Spleen (tissue), 11 donors: ENCODE data around the gene AMOTL1. TPM values are rescaled to one million over a fixed set of nuclear protein-coding genes. Genes with fewer than 3 reads are reported as not detected.
"Not testable (repeated sequence)": the region's sequence is repeated elsewhere in the genome, so short reads cannot be mapped to it uniquely, and the experiment has no call there.

ENCODE experiments used
- DNase-seq: peaks from one replicate; pipeline ENCODE4 v3.0.0-alpha.2; 2020
- H3K27ac ChIP-seq, 8 donors: fragments of 200-600 bp; sonication (generic) in 7 of 8; 1 replicate in 4 of 8; 2 replicates in 4 of 8; pipeline versions ENCODE4 v1.5.0 to v1.8.0; 2016 to 2021; ENCODE audit warnings: inconsistent platforms in 4 of 8, mild to moderate bottlenecking in 4 of 8, moderate library complexity in 1 of 8
- H3K27me3 ChIP-seq, 7 donors: fragments of 200-600 bp; sonication (generic) in 6 of 7; replicated peaks in 1 of 7; 1 replicate in 4 of 7; 2 replicates in 3 of 7; pipeline versions ENCODE4 v1.5.0 to v1.8.0; 2016 to 2021; ENCODE audit warnings: inconsistent platforms in 3 of 7, mild to moderate bottlenecking in 1 of 7
- H3K36me3 ChIP-seq, 6 donors: fragments of 200-600 bp; sonication (generic) in 5 of 6; 1 replicate in 4 of 6; 2 replicates in 2 of 6; pipeline versions ENCODE4 v1.5.0 to v1.8.0; 2016 to 2021; ENCODE audit warnings: inconsistent platforms in 2 of 6
- H3K4me1 ChIP-seq, 6 donors: fragments of 200-600 bp; sonication (generic) in 5 of 6; 1 replicate in 3 of 6; 2 replicates in 3 of 6; pipeline versions ENCODE4 v1.5.0 to v1.8.0; 2016 to 2021; ENCODE audit warnings: inconsistent platforms in 3 of 6
- H3K4me3 ChIP-seq, 8 donors: fragments of 200-600 bp; sonication (generic) in 7 of 8; 1 replicate in 4 of 8; 2 replicates in 4 of 8; pipeline versions ENCODE4 v1.5.0 to v1.8.0; 2016 to 2021; ENCODE audit warnings: inconsistent platforms in 4 of 8, mild to moderate bottlenecking in 4 of 8, moderate library complexity in 2 of 8
- H3K9me3 ChIP-seq, 8 donors: fragments of 200-600 bp; sonication (generic) in 7 of 8; 1 replicate in 4 of 8; 2 replicates in 4 of 8; pipeline versions ENCODE4 v1.5.0 to v1.8.0; 2016 to 2021; ENCODE audit warnings: inconsistent platforms in 4 of 8
- CTCF ChIP-seq, 11 experiments: fragments of 200-600 bp in 7 of 11; fragments of 450-650 bp in 4 of 11; sonication (generic) in 4 of 11; IDR thresholded peaks in 8 of 11; conservative IDR thresholded peaks in 3 of 11; 1 replicate in 7 of 11; 2 replicates in 4 of 11; pipeline versions ENCODE4 v1.4.0 to v1.8.0; 2016 to 2021; ENCODE audit warnings: antibody characterized with exemption in 11 of 11, inconsistent platforms in 4 of 11, mild to moderate bottlenecking in 1 of 11
- POLR2A ChIP-seq, 3 donors: fragments of 450-650 bp; IDR thresholded peaks; one replicate each; pipeline ENCODE4 v1.5.1; 2017; ENCODE audit warnings: antibody characterized with exemption in 3 of 3, mild to moderate bottlenecking in 1 of 3
- POLR2AphosphoS5 ChIP-seq, 3 donors: sonication (generic); formaldehyde crosslinking; IDR thresholded peaks; one replicate each; pipeline ENCODE4 v1.5.1; 2017; ENCODE audit warnings: antibody characterized with exemption in 3 of 3
- WGBS, 5 donors: extraction: QIAGEN DNeasy Blood & Tissue Kit in 3 of 5; methylation state at CpG; one replicate each; pipeline versions ENCODE4 v1.1.5 to v1.1.7; 2013 to 2018; 5-methylcytosine and 5-hydroxymethylcytosine counted together
- intact Hi-C: fragments of 100-400 bp; cut with DNase I; formaldehyde crosslinking; loops from one replicate; pipeline ENCODE4 v1.15.0; 2023; ENCODE audit warnings: low total_unique reads
- polyA plus RNA-seq, 3 donors: library from polyadenylated mRNA; stranded (reverse); fragments of 200-250 nt; gene quantifications; one replicate each; pipeline ENCODE4 v1.2.1, GENCODE V29; 2013
- total RNA-seq, 7 donors: library from RNA; depleted of rRNA in 3 of 7; stranded (reverse); fragments of >200 nt in 3 of 7; fragmentation: NEBNext Ultra II Directional in 4 of 7; extraction: Animal tissue kit (Norgen Biotek cat#: 25700) in 4 of 7; gene quantifications; one replicate each; pipeline versions ENCODE4 v1.1.0 to v1.2.1, GENCODE V29; 2016 to 2021
- donor health status: healthy with polysubstance abuse.
- donor health status: DM: no; HTN: no; CAD: no; lungs with moderate emphysema.
- donor health status: DM: no; HTN: no; CAD: no.
- donor health status: Bipolar disorder and iron deficiency.
- donor health status: healthy.
- donor health status: DM: no; HTN: no; CAD: no.
- donor health status: DM: yes; HTN: yes; CAD: no.

Gene AMOTL1
- total and polyA plus RNA-seq, 10 donors = 1.4 to 43.9 (median 29.7) TPM

- no peak overlapping the region for H3K4me3 ChIP-seq
- no peaks in the 10 kb centered on the region for H3K27me3 ChIP-seq
- WGBS, 5 donors = 69 to 80% (median 74%) methylated on average over 6 of the region's 6 CpGs
- no peak for DNase-seq
- intact Hi-C loops = no loop called here
- H3K9me3 ChIP-seq = no peaks in the 10 kb centered on the region
- TF ChIP-seq POLR2A (IDR thresholded peaks at IDR 0.05) (no peak), POLR2AphosphoS5 (IDR thresholded peaks at IDR 0.05) (no peak), CTCF (IDR thresholded peaks at IDR 0.05 in 8 of 11, conservative IDR thresholded peaks at IDR 0.05 in 3 of 11) (no peak)
- no peaks in the 10 kb centered on the region for H3K36me3 ChIP-seq
- no peak overlapping the region for H3K27ac ChIP-seq
- H3K4me1 ChIP-seq = peaks cover 0 to 69% (median 25%) of the 10 kb centered on the region in 6 donors
Measured at GRCh38 chr11:94790661-94791180, 22.6 kb downstream of the AMOTL1 start.

GRCh38 chr11:94791216-94791889 lies 23.2 kb downstream of the AMOTL1 start:
- TF ChIP-seq POLR2AphosphoS5 (IDR thresholded peaks at IDR 0.05) (no peak), CTCF (IDR thresholded peaks at IDR 0.05 in 8 of 11, conservative IDR thresholded peaks at IDR 0.05 in 3 of 11) (no peak), POLR2A (IDR thresholded peaks at IDR 0.05) (no peak)
- no peak overlapping the region for H3K27ac ChIP-seq
- DNase-seq = no peak
- no peaks in the 10 kb centered on the region for H3K36me3 ChIP-seq
- no peaks in the 10 kb centered on the region for H3K27me3 ChIP-seq
- H3K4me3 ChIP-seq = no peak overlapping the region
- H3K4me1 ChIP-seq = peaks cover 0 to 69% (median 24%) of the 10 kb centered on the region in 6 donors
- 87 to 95% (median 91%) methylated on average over 3 of the region's 3 CpGs for WGBS, 5 donors
- intact Hi-C loops = no loop called here
- no peaks in the 10 kb centered on the region for H3K9me3 ChIP-seq

GRCh38 chr11:94791942-94792341 lies 23.8 kb downstream of the AMOTL1 start:
- H3K9me3 ChIP-seq, H3K27me3 ChIP-seq, H3K36me3 ChIP-seq, H3K4me3 ChIP-seq, DNase-seq, intact Hi-C loops, H3K27ac ChIP-seq: not testable (repeated sequence)
- WGBS, 5 donors = 91 to 98% (median 92%) methylated on average over 5 of the region's 5 CpGs
- peaks cover 0 to 64% (median 21%) of the 10 kb centered on the region in 6 donors for H3K4me1 ChIP-seq

- no peaks in the 10 kb centered on the region for H3K27me3 ChIP-seq
- H3K9me3 ChIP-seq = no peaks in the 10 kb centered on the region
- no peak overlapping the region for H3K4me3 ChIP-seq
- DNase-seq = no peak
- 86 to 92% (median 90%) methylated on average over 3 of the region's 3 CpGs for WGBS, 5 donors
- H3K36me3 ChIP-seq = no peaks in the 10 kb centered on the region
- intact Hi-C loops = no loop called here
- no peak overlapping the region for H3K27ac ChIP-seq
- peaks cover 0 to 63% (median 23%) of the 10 kb centered on the region in 6 donors for H3K4me1 ChIP-seq
- TF ChIP-seq POLR2AphosphoS5 (IDR thresholded peaks at IDR 0.05) (no peak), CTCF (IDR thresholded peaks at IDR 0.05 in 8 of 11, conservative IDR thresholded peaks at IDR 0.05 in 3 of 11) (no peak), POLR2A (IDR thresholded peaks at IDR 0.05) (no peak)
Measured at GRCh38 chr11:94792451-94792850, 24.3 kb downstream of the AMOTL1 start.
